M059J (cell line): Measurements from ENCODE around the gene OTULIN. TPM values are rescaled to one million over a fixed set of nuclear protein-coding genes. Genes with fewer than 3 reads are reported as not detected.

Experiments
- DNase-seq: peaks from one replicate; pipeline ENCODE4 v3.0.0-alpha.2; 2012; ENCODE audit warnings: low read depth
- total RNA-seq: library from RNA; depleted of rRNA; stranded (reverse); fragments of >200 nt; shearing (Covaris generic); gene quantifications from 2 replicates; pipeline ENCODE4 v1.2.3, GENCODE V29; 2014

OTULIN gene
- total RNA-seq, 1 experiment from 2014 or later = 58.9 TPM

- DNase-seq = peak; percentile 85
Measured at GRCh38 chr5:14720236-14720923, 55.9 kb downstream of the OTULIN start.

- DNase-seq = peak; percentile 35
Measured at GRCh38 chr5:14721990-14722656, 57.6 kb downstream of the OTULIN start.

GRCh38 chr5:14722923-14723322, 58.4 kb downstream of the OTULIN start:
- no peak for DNase-seq

GRCh38 chr5:14723701-14724132, 59.2 kb downstream of the OTULIN start:
- peak; percentile 22 for DNase-seq

GRCh38 chr5:14724633-14725032, 60.1 kb downstream of the OTULIN start:
- no peak for DNase-seq

- peak; percentile 80 for DNase-seq
Measured at GRCh38 chr5:14726066-14726838, 61.7 kb downstream of the OTULIN start.

GRCh38 chr5:14727428-14727865, 62.9 kb downstream of the OTULIN start:
- DNase-seq = peak; percentile 81

GRCh38 chr5:14727928-14728458, 63.5 kb downstream of the OTULIN start:
- no peak for DNase-seq

- DNase-seq = no peak
Measured at GRCh38 chr5:14728459-14728938, 64.0 kb downstream of the OTULIN start.

GRCh38 chr5:14729448-14730385, 65.2 kb downstream of the OTULIN start:
- DNase-seq = no peak

GRCh38 chr5:14730466-14730865, 65.9 kb downstream of the OTULIN start:
- no peak for DNase-seq

GRCh38 chr5:14730881-14731280, 66.4 kb downstream of the OTULIN start:
- DNase-seq = no peak

- no peak for DNase-seq
Measured at GRCh38 chr5:14732991-14733390, 68.5 kb downstream of the OTULIN start.

GRCh38 chr5:14733661-14734060, 69.1 kb downstream of the OTULIN start:
- no peak for DNase-seq

- no peak for DNase-seq
Measured at GRCh38 chr5:14734396-14734795, 69.9 kb downstream of the OTULIN start.

GRCh38 chr5:14735944-14736343, 71.4 kb downstream of the OTULIN start:
- no peak for DNase-seq

GRCh38 chr5:14737291-14737690, 72.8 kb downstream of the OTULIN start:
- DNase-seq = no peak

GRCh38 chr5:14738050-14738449, 73.5 kb downstream of the OTULIN start:
- no peak for DNase-seq

GRCh38 chr5:14739538-14739937, 75.0 kb downstream of the OTULIN start:
- peak; percentile 87 for DNase-seq

- DNase-seq = no peak
Measured at GRCh38 chr5:14739981-14740380, 75.5 kb downstream of the OTULIN start.

GRCh38 chr5:14741131-14741530, 76.6 kb downstream of the OTULIN start:
- no peak for DNase-seq
